Suppressor macrophage treated with lipopolysaccharide for 1 hour (primary cell): Measurements from ENCODE around the gene VPS13A.
"Not testable (repeated sequence)": the region's sequence is repeated elsewhere in the genome, so short reads cannot be mapped to it uniquely, and the experiment has no call there.

Source experiments
- DNase-seq, 3 donors: peaks; one replicate each; pipeline ENCODE4 v3.0.0-alpha.2; 2020 to 2022

Gene VPS13A

GRCh38 chr9:77426712-77427111 is 249.4 kb downstream of the VPS13A start:
- no peak for DNase-seq

- DNase-seq = no peak
These were observed 250.1 kb downstream of the VPS13A start for GRCh38 chr9:77427256-77427927.

GRCh38 chr9:77429928-77430327 is 252.6 kb downstream of the VPS13A start:
- no peak for DNase-seq

GRCh38 chr9:77432053-77432452 is 254.7 kb downstream of the VPS13A start:
- DNase-seq = no peak

GRCh38 chr9:77433675-77434445 is 256.5 kb downstream of the VPS13A start:
- peak; percentile 58 to 64 (median 61) for DNase-seq

- no peak for DNase-seq
These were observed 257.9 kb downstream of the VPS13A start for GRCh38 chr9:77435277-77435676.

GRCh38 chr9:77435688-77436087 is 258.4 kb downstream of the VPS13A start:
- DNase-seq = no peak

- no peak for DNase-seq
These were observed 261.3 kb downstream of the VPS13A start for GRCh38 chr9:77438653-77439052.

- DNase-seq = no peak
These were observed 262.7 kb downstream of the VPS13A start for GRCh38 chr9:77440057-77440456.

GRCh38 chr9:77441124-77441523 is 263.8 kb downstream of the VPS13A start:
- DNase-seq = not testable (repeated sequence)

GRCh38 chr9:77442436-77442835 is 265.1 kb downstream of the VPS13A start:
- no peak for DNase-seq

- no peak for DNase-seq
These were observed 270.3 kb downstream of the VPS13A start for GRCh38 chr9:77447646-77448045.

GRCh38 chr9:77449240-77450084 is 272.1 kb downstream of the VPS13A start:
- no peak for DNase-seq

- DNase-seq = no peak
These were observed 272.7 kb downstream of the VPS13A start for GRCh38 chr9:77450085-77450475.

GRCh38 chr9:77451507-77451906 is 274.2 kb downstream of the VPS13A start:
- DNase-seq = no peak

GRCh38 chr9:77453825-77454647 is 276.7 kb downstream of the VPS13A start:
- DNase-seq = peak; percentile 34 to 53 (median 53)

- DNase-seq = no peak
These were observed 277.3 kb downstream of the VPS13A start for GRCh38 chr9:77454663-77455062.

- DNase-seq = peak; percentile 61 to 69 (median 62)
These were observed 278.1 kb downstream of the VPS13A start for GRCh38 chr9:77455312-77455927.

- peak; percentile 90 to 95 (median 92) for DNase-seq
These were observed 279.6 kb downstream of the VPS13A start for GRCh38 chr9:77456829-77457437.

- peak; percentile 78 to 86 (median 85) for DNase-seq
These were observed 280.7 kb downstream of the VPS13A start for GRCh38 chr9:77457916-77458592.

- no peak for DNase-seq
These were observed 283.6 kb downstream of the VPS13A start for GRCh38 chr9:77460938-77461337.
